DOHH2 (cell line): ENCODE measurements around the gene TRIM24.

ENCODE experiments used
- H3F3A ChIP-seq: fragments of 200-600 bp; sonication (generic), shearing (Covaris generic); 2 replicates; pipeline ENCODE4 v1.6.0; 2016; ENCODE audit warnings: antibody characterized with exemption, mild to moderate bottlenecking; ENCODE audit not compliant: control insufficient read depth, insufficient read depth
- H3K27ac ChIP-seq: fragments of 200-600 bp; sonication (generic); 2 replicates; pipeline ENCODE4 v1.5.1; 2014; ENCODE audit warnings: low read depth, mild to moderate bottlenecking, low read length, moderate library complexity
- H3K27me3 ChIP-seq: fragments of 200-600 bp; sonication (generic); 2 replicates; pipeline ENCODE4 v1.6.1; 2014; ENCODE audit warnings: mild to moderate bottlenecking, low read length, mixed read lengths; ENCODE audit not compliant: control insufficient read depth
- H3K36me3 ChIP-seq: fragments of 200-600 bp; sonication (generic); 2 replicates; pipeline ENCODE4 v1.6.1; 2014; ENCODE audit warnings: mild to moderate bottlenecking, low read length, moderate library complexity, mixed read lengths; ENCODE audit not compliant: control insufficient read depth
- H3K4me1 ChIP-seq: fragments of 200-600 bp; sonication (generic); 2 replicates; pipeline ENCODE4 v1.6.1; 2014; ENCODE audit warnings: mild to moderate bottlenecking, low read length, mixed read lengths; ENCODE audit not compliant: control insufficient read depth
- H3K4me2 ChIP-seq: fragments of 200-600 bp; sonication (generic); 2 replicates; pipeline ENCODE4 v1.6.0; 2014; ENCODE audit warnings: mild to moderate bottlenecking, low read length, moderate library complexity
- H3K4me3 ChIP-seq: fragments of 200-600 bp; sonication (generic); 2 replicates; pipeline ENCODE4 v1.5.1; 2014; ENCODE audit warnings: mild to moderate bottlenecking, low read length, mixed read lengths
- H3K79me2 ChIP-seq: fragments of 200-600 bp; sonication (generic); 2 replicates; pipeline ENCODE4 v1.6.1; 2014; ENCODE audit warnings: mild to moderate bottlenecking, low read length, mixed read lengths; ENCODE audit not compliant: control insufficient read depth
- H3K9me2 ChIP-seq: fragments of 200-600 bp; sonication (generic); replicated peaks from 2 replicates; pipeline ENCODE4 v1.6.1; 2014; ENCODE audit warnings: mild to moderate bottlenecking, low read length, mixed read lengths; ENCODE audit not compliant: control insufficient read depth
- H3K9me3 ChIP-seq: fragments of 200-600 bp; sonication (generic); 2 replicates; pipeline ENCODE4 v1.6.1; 2014; ENCODE audit warnings: antibody characterized with exemption, low read length, mixed read lengths; ENCODE audit not compliant: control insufficient read depth, insufficient read depth
- H4K20me1 ChIP-seq: fragments of 200-600 bp; sonication (generic); 2 replicates; pipeline ENCODE4 v1.6.0; 2014; ENCODE audit warnings: low read depth, mild to moderate bottlenecking, antibody characterized with exemption, low read length, moderate library complexity; ENCODE audit not compliant: control insufficient read depth, insufficient read depth
- CTCF ChIP-seq: fragments of 200-600 bp; sonication (generic); IDR thresholded peaks from one replicate; pipeline ENCODE4 v1.5.1; 2014; ENCODE audit warnings: antibody characterized with exemption, mild to moderate bottlenecking, low read depth, low read length; ENCODE audit not compliant: poor library complexity, severe bottlenecking
- EZH2phosphoT487 ChIP-seq: fragments of 200-600 bp; sonication (generic); IDR thresholded peaks from 2 replicates; pipeline ENCODE4 v1.6.1; 2017; ENCODE audit warnings: borderline replicate concordance, mild to moderate bottlenecking, antibody characterized with exemption, low read length, moderate library complexity, mixed read lengths

Gene TRIM24

DNA sequence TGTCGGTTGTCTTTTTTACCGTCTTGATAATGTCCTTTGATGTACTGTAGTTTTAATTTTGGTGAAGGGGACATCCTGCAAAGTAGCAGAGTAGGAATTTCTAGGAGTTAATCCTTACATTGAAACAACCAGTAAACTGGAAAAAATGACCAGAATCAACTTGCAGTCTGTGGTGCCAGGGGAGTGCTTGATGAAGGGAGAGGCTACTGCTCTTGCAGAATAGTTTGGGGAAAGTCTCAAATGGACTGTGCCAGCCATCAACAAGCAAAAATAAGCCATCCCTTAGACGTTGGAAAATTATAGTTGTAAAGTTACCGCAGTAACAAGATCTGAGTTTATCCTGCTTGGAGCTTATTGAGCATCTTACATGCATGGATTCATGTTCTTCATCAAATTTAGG, 32.4 kb downstream of the TRIM24 start:
- Histone ChIP-seq H3F3A (0 out of 2 replicates have a peak, but pooled peaks cover 3% of the 10 kb centered on the region), H3K27me3 (no peaks in the 10 kb centered on the region), H3K4me1 (peaks cover 13% of the 10 kb centered on the region), H3K79me2 (peaks cover 100% of the 10 kb centered on the region), H3K4me2 (no peak overlapping the region), H3K27ac (no peak overlapping the region), H3K9me2 (no peaks in the 10 kb centered on the region), H3K4me3 (no peak overlapping the region), H3K36me3 (peaks cover 3% of the 10 kb centered on the region; the same call in 1 of the 2 replicates), H3K9me3 (no peaks in the 10 kb centered on the region), H4K20me1 (no peaks in the 10 kb centered on the region; the same call in 1 of the 2 replicates)
- TF ChIP-seq EZH2phosphoT487 (no peak), CTCF (no peak)

- peaks cover 3% of the 10 kb centered on the region; the same call in 1 of the 2 replicates for H3K36me3 ChIP-seq
- no peaks in the 10 kb centered on the region; the same call in 1 of the 2 replicates for H4K20me1 ChIP-seq
- no peaks in the 10 kb centered on the region for H3K9me2 ChIP-seq
- H3K27me3 ChIP-seq = no peaks in the 10 kb centered on the region
- H3K79me2 ChIP-seq = peaks cover 98% of the 10 kb centered on the region
- no peaks in the 10 kb centered on the region for H3K9me3 ChIP-seq
- no peak overlapping the region for H3K4me3 ChIP-seq
- H3K4me2 ChIP-seq = no peak overlapping the region
- 0 out of 2 replicates have a peak, but pooled peaks cover 3% of the 10 kb centered on the region for H3F3A ChIP-seq
- H3K27ac ChIP-seq = no peak overlapping the region
- H3K4me1 ChIP-seq = peaks cover 13% of the 10 kb centered on the region
- no peak for TF ChIP-seq CTCF
- no peak for TF ChIP-seq EZH2phosphoT487
Observed at GRCh38 chr7:138493535-138493934, 33.5 kb downstream of the TRIM24 start.

- 0 out of 2 replicates have a peak, but pooled peaks cover 3% of the 10 kb centered on the region for H3F3A ChIP-seq
- TF ChIP-seq CTCF (no peak), EZH2phosphoT487 (no peak)
- H3K4me1 ChIP-seq = peaks cover 13% of the 10 kb centered on the region
- no peaks in the 10 kb centered on the region for H3K9me2 ChIP-seq
- H3K4me2 ChIP-seq = no peak overlapping the region
- no peaks in the 10 kb centered on the region for H3K9me3 ChIP-seq
- H3K4me3 ChIP-seq = no peak overlapping the region
- no peaks in the 10 kb centered on the region for H3K27me3 ChIP-seq
- H3K36me3 ChIP-seq = peaks cover 3% of the 10 kb centered on the region
- peaks cover 98% of the 10 kb centered on the region for H3K79me2 ChIP-seq
- no peak overlapping the region for H3K27ac ChIP-seq
- H4K20me1 ChIP-seq = no peaks in the 10 kb centered on the region; the same call in 1 of the 2 replicates
Observed at GRCh38 chr7:138495485-138495884, 35.4 kb downstream of the TRIM24 start.
